Activated CD4-positive, alpha-beta T cell treated with anti-CD3 and anti-CD28 coated beads, Interleukin-2, amount 10 ng/mL, durations not matched to agents 7 days and 5 days (primary cell): Measurements from ENCODE around the gene TMEM163. TPM values are rescaled to one million over a fixed set of nuclear protein-coding genes. Genes with fewer than 3 reads are reported as not detected.
"Not testable (repeated sequence)": the region's sequence is repeated elsewhere in the genome, so short reads cannot be mapped to it uniquely, and the experiment has no call there.

Experiments used
- CTCF ChIA-PET: fragments of 350-600 bp; sonication (Branson Sonifier 250); formaldehyde crosslinking; loops from one replicate; lab custom pipeline; 2021; ENCODE audit warnings: antibody characterized with exemption; lab: Charles Lee
- POLR2A ChIA-PET: fragments of 350-600 bp; sonication (Branson Sonifier 250); formaldehyde crosslinking; loops from one replicate; lab custom pipeline; 2021; ENCODE audit warnings: antibody characterized with exemption; lab: Charles Lee
- DNase-seq: peaks from one replicate; pipeline ENCODE4 v3.0.0-alpha.2; 2020
- H3K27ac Mint-ChIP-seq: one replicate; pipeline ENCODE4 v1.8.0; 2021; ENCODE audit warnings: mild to moderate bottlenecking, moderate library complexity, mixed read lengths
- H3K27me3 Mint-ChIP-seq: one replicate; pipeline ENCODE4 v1.8.0; 2021; ENCODE audit warnings: mixed read lengths
- H3K36me3 Mint-ChIP-seq: one replicate; pipeline ENCODE4 v1.8.0; 2021; ENCODE audit warnings: low read depth, mixed read lengths
- H3K4me1 Mint-ChIP-seq: one replicate; pipeline ENCODE4 v1.8.0; 2021; ENCODE audit warnings: mixed read lengths
- H3K4me3 Mint-ChIP-seq: one replicate; pipeline ENCODE4 v1.8.0; 2021; ENCODE audit warnings: mild to moderate bottlenecking, moderate library complexity, mixed read lengths
- H3K9me3 Mint-ChIP-seq: one replicate; pipeline ENCODE4 v1.8.0; 2021; ENCODE audit warnings: mixed read lengths
- total RNA-seq, 2 experiments: library from RNA; stranded (reverse); gene quantifications; one replicate each; pipeline ENCODE4 v1.2.3, GENCODE V29; 2021

The TMEM163 gene
- total RNA-seq, 2 experiments from 2014 or later: not detected

GRCh38 chr2:134739236-134739878 is 20.6 kb upstream of the TMEM163 start:
- Mint-ChIP-seq H3K27ac (no peak overlapping the region), H3K9me3 (peaks cover 2% of the 10 kb centered on the region), H3K27me3 (peaks cover 14% of the 10 kb centered on the region), H3K4me3 (no peak overlapping the region), H3K4me1 (no peaks in the 10 kb centered on the region), H3K36me3 (no peaks in the 10 kb centered on the region)
- ChIA-PET CTCF (interaction anchor here (0.5 to 0.7 kb wide), 2 partner anchors 566 to 591 kb away, joined by 3 to 4 read pairs; no protein-coding TSS in a partner anchor), POLR2A (no interaction called here)
- no peak for DNase-seq

- no peak overlapping the region for H3K4me3 Mint-ChIP-seq
- H3K36me3 Mint-ChIP-seq: no peaks in the 10 kb centered on the region
- H3K27me3 Mint-ChIP-seq: peaks cover 11% of the 10 kb centered on the region
- ChIA-PET POLR2A (no interaction called here), CTCF (interaction anchor here (0.7 kb wide), 1 partner anchor 590 kb away, joined by 3 read pairs; no protein-coding TSS in a partner anchor)
- DNase-seq: no peak
- no peak overlapping the region for H3K27ac Mint-ChIP-seq
- H3K4me1 Mint-ChIP-seq: no peaks in the 10 kb centered on the region
- peaks cover 2% of the 10 kb centered on the region for H3K9me3 Mint-ChIP-seq
These were observed 19.5 kb upstream of the TMEM163 start for GRCh38 chr2:134738141-134738870.

- Mint-ChIP-seq H3K36me3 (no peaks in the 10 kb centered on the region), H3K9me3 (peaks cover 2% of the 10 kb centered on the region), H3K27ac (no peak overlapping the region), H3K4me1 (no peaks in the 10 kb centered on the region), H3K4me3 (no peak overlapping the region), H3K27me3 (peaks cover 11% of the 10 kb centered on the region)
- POLR2A ChIA-PET: no interaction called here
- CTCF ChIA-PET: no interaction called here
- no peak for DNase-seq
These were observed 18.9 kb upstream of the TMEM163 start for GRCh38 chr2:134737671-134738070.

GRCh38 chr2:134736167-134736880 is 17.5 kb upstream of the TMEM163 start:
- POLR2A ChIA-PET: no interaction called here
- Mint-ChIP-seq H3K36me3 (no peaks in the 10 kb centered on the region), H3K27me3 (peaks cover 11% of the 10 kb centered on the region), H3K27ac (no peak overlapping the region), H3K9me3 (peaks cover 2% of the 10 kb centered on the region), H3K4me1 (no peaks in the 10 kb centered on the region), H3K4me3 (no peak overlapping the region)
- CTCF ChIA-PET: no interaction called here
- no peak for DNase-seq

- H3K27ac Mint-ChIP-seq: no peak overlapping the region
- H3K36me3 Mint-ChIP-seq: no peaks in the 10 kb centered on the region
- H3K4me1 Mint-ChIP-seq: no peaks in the 10 kb centered on the region
- H3K27me3 Mint-ChIP-seq: peaks cover 14% of the 10 kb centered on the region
- H3K9me3 Mint-ChIP-seq: no peaks in the 10 kb centered on the region
- CTCF ChIA-PET: no interaction called here
- no peak for DNase-seq
- H3K4me3 Mint-ChIP-seq: no peak overlapping the region
- POLR2A ChIA-PET: no interaction called here
These were observed 9.4 kb upstream of the TMEM163 start for GRCh38 chr2:134728163-134728562.

- ChIA-PET POLR2A (no interaction called here), CTCF (no interaction called here)
- H3K27ac Mint-ChIP-seq: no peak overlapping the region
- no peaks in the 10 kb centered on the region for H3K9me3 Mint-ChIP-seq
- no peaks in the 10 kb centered on the region for H3K4me1 Mint-ChIP-seq
- no peak for DNase-seq
- H3K36me3 Mint-ChIP-seq: no peaks in the 10 kb centered on the region
- H3K4me3 Mint-ChIP-seq: no peak overlapping the region
- peaks cover 20% of the 10 kb centered on the region for H3K27me3 Mint-ChIP-seq
These were observed 8.6 kb upstream of the TMEM163 start for GRCh38 chr2:134727385-134727784.

- CTCF ChIA-PET: no interaction called here
- no peak for DNase-seq
- peaks cover 26% of the 10 kb centered on the region for H3K27me3 Mint-ChIP-seq
- H3K4me3 Mint-ChIP-seq: no peak overlapping the region
- no peak overlapping the region for H3K27ac Mint-ChIP-seq
- H3K36me3 Mint-ChIP-seq: no peaks in the 10 kb centered on the region
- POLR2A ChIA-PET: no interaction called here
- H3K4me1 Mint-ChIP-seq: no peaks in the 10 kb centered on the region
- H3K9me3 Mint-ChIP-seq: no peaks in the 10 kb centered on the region
These were observed 7.8 kb upstream of the TMEM163 start for GRCh38 chr2:134726645-134727044.

GRCh38 chr2:134725876-134726275 is 7.1 kb upstream of the TMEM163 start:
- Mint-ChIP-seq H3K4me1 (no peaks in the 10 kb centered on the region), H3K27ac (no peak overlapping the region), H3K36me3 (no peaks in the 10 kb centered on the region), H3K4me3 (no peak overlapping the region), H3K27me3 (peaks cover 32% of the 10 kb centered on the region), H3K9me3 (no peaks in the 10 kb centered on the region)
- POLR2A ChIA-PET: no interaction called here
- CTCF ChIA-PET: no interaction called here
- no peak for DNase-seq

- Mint-ChIP-seq H3K36me3 (no peaks in the 10 kb centered on the region), H3K27me3 (peaks cover 47% of the 10 kb centered on the region), H3K9me3 (no peaks in the 10 kb centered on the region), H3K4me3 (no peak overlapping the region), H3K27ac (no peak overlapping the region), H3K4me1 (peaks cover 5% of the 10 kb centered on the region)
- DNase-seq: no peak
- POLR2A ChIA-PET: no interaction called here
- CTCF ChIA-PET: interaction anchor here (0.6 kb wide), 1 partner anchor 63 kb away, joined by 3 read pairs; no protein-coding TSS in a partner anchor
These were observed 5.5 kb upstream of the TMEM163 start for GRCh38 chr2:134724341-134724740.

GRCh38 chr2:134723742-134724141 is 4.9 kb upstream of the TMEM163 start:
- CTCF ChIA-PET, H3K36me3 Mint-ChIP-seq, H3K4me1 Mint-ChIP-seq, H3K27ac Mint-ChIP-seq, H3K4me3 Mint-ChIP-seq, H3K9me3 Mint-ChIP-seq, DNase-seq, POLR2A ChIA-PET: not testable (repeated sequence)
- H3K27me3 Mint-ChIP-seq: peaks cover 46% of the 10 kb centered on the region

- H3K9me3 Mint-ChIP-seq: no peaks in the 10 kb centered on the region
- no peaks in the 10 kb centered on the region for H3K36me3 Mint-ChIP-seq
- H3K27me3 Mint-ChIP-seq: peaks cover 45% of the 10 kb centered on the region
- CTCF ChIA-PET: no interaction called here
- peaks cover 6% of the 10 kb centered on the region for H3K4me1 Mint-ChIP-seq
- H3K4me3 Mint-ChIP-seq: no peak overlapping the region
- DNase-seq: no peak
- POLR2A ChIA-PET: no interaction called here
- H3K27ac Mint-ChIP-seq: no peak overlapping the region
These were observed 3.9 kb upstream of the TMEM163 start for GRCh38 chr2:134722728-134723127.

GRCh38 chr2:134721596-134721995 is 2.8 kb upstream of the TMEM163 start:
- CTCF ChIA-PET: no interaction called here

More at GRCh38 chr2:134721596-134721995, 2.8 kb upstream of the TMEM163 start:
- DNase-seq: no peak
- POLR2A ChIA-PET: no interaction called here
- no peaks in the 10 kb centered on the region for H3K9me3 Mint-ChIP-seq
- no peak overlapping the region for H3K4me3 Mint-ChIP-seq
- peaks cover 9% of the 10 kb centered on the region for H3K4me1 Mint-ChIP-seq
- no peaks in the 10 kb centered on the region for H3K36me3 Mint-ChIP-seq
- H3K27me3 Mint-ChIP-seq: peaks cover 53% of the 10 kb centered on the region
- H3K27ac Mint-ChIP-seq: no peak overlapping the region
